MM.1S (cell line): Measurements from ENCODE around the gene RPTOR.

ENCODE experiments used
- EZH2 ChIP-seq: fragments of 300-600 bp; sonication (generic); optimal IDR thresholded peaks from 2 replicates; pipeline ENCODE3; 2017; ENCODE audit warnings: low read depth, mild to moderate bottlenecking, antibody characterized with exemption, low read length, mixed read lengths
- TF ChIP-seq, protein P1 (sequence below): fragments of 300-600 bp; sonication (generic); IDR thresholded peaks from 2 replicates; pipeline ENCODE4 v1.5.1; 2016; ENCODE audit warnings: antibody characterized with exemption, low read length, mixed read lengths

- TF ChIP-seq, protein P1, sequence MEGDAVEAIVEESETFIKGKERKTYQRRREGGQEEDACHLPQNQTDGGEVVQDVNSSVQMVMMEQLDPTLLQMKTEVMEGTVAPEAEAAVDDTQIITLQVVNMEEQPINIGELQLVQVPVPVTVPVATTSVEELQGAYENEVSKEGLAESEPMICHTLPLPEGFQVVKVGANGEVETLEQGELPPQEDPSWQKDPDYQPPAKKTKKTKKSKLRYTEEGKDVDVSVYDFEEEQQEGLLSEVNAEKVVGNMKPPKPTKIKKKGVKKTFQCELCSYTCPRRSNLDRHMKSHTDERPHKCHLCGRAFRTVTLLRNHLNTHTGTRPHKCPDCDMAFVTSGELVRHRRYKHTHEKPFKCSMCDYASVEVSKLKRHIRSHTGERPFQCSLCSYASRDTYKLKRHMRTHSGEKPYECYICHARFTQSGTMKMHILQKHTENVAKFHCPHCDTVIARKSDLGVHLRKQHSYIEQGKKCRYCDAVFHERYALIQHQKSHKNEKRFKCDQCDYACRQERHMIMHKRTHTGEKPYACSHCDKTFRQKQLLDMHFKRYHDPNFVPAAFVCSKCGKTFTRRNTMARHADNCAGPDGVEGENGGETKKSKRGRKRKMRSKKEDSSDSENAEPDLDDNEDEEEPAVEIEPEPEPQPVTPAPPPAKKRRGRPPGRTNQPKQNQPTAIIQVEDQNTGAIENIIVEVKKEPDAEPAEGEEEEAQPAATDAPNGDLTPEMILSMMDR, result no peak
- TF ChIP-seq EZH2, result no peak
Measured at GRCh38 chr17:80778716-80779115, 234.1 kb downstream of the RPTOR start.
